NCI-H226 (cell line): ENCODE measurements around the gene MCU.
A peak's percentile ranks its signal among the peaks of the same experiment; 100 is the strongest.
"Not testable (repeated sequence)": the region's sequence is repeated elsewhere in the genome, so short reads cannot be mapped to it uniquely, and the experiment has no call there.

Source experiments
- DNase-seq: peaks from one replicate; pipeline ENCODE4 v3.0.0-alpha.2; 2015

Gene MCU

GRCh38 chr10:72687035-72687434 lies 4.9 kb upstream of the MCU start:
- no peak for DNase-seq

- peak; percentile 92 for DNase-seq
Observed at GRCh38 chr10:72688208-72688651, 3.7 kb upstream of the MCU start.

- DNase-seq, result no peak
Observed at GRCh38 chr10:72689660-72690059, 2.3 kb upstream of the MCU start.

DNA sequence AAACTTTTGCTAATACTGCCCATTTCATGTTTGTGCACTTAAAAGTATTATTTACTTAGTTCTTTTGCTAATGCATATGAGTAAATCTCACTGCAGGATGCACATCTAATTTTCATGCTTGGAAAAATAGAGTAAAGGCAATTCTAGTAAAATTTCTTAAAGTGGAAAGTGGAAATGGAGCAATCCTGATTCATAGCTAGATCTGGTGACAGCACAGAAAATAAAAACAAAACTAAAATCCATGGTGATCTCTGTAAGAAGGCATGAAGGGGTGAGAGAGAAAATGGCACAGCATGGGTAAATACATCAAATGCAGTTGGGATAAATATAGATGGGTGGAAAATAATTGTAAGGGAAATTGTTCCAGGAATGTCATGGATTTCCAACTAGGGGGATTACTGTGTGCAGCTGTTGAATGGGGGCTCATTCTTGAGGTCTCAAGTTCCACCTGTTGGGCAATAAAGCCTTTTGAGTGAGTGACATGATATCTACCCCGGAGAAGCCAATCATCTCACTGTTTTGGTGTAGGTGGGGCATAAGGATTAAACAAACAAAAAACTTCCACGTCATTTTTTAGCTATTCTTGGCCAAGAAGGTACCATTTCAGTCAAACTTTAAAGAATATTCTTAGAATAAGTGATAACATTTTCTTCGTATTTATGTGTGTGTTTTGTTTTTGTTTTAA lies 1.7 kb upstream of the MCU start:
- peak; percentile 36 for DNase-seq

- DNase-seq, result no peak
Observed at GRCh38 chr10:72691470-72691862, 477 bp upstream of the MCU start.

DNA sequence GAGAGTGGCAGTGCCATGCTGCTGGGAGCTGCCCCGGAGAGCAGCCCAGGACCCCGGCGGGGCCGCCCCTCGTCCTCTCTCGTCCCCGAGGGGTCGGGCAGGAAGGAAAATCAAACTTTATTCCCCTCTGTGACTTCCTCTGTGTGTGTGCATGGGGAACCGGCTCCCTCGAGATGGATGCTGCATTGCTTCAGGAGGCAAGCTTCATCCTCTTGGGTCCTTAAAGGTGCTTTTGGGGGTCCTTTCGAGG lies 726 bp downstream of the MCU start:
- DNase-seq, result no peak

- no peak for DNase-seq
Observed at GRCh38 chr10:72692994-72693781, 1.2 kb downstream of the MCU start.

GRCh38 chr10:72694476-72695369 lies 2.8 kb downstream of the MCU start:
- DNase-seq, result peak; percentile 22

DNA sequence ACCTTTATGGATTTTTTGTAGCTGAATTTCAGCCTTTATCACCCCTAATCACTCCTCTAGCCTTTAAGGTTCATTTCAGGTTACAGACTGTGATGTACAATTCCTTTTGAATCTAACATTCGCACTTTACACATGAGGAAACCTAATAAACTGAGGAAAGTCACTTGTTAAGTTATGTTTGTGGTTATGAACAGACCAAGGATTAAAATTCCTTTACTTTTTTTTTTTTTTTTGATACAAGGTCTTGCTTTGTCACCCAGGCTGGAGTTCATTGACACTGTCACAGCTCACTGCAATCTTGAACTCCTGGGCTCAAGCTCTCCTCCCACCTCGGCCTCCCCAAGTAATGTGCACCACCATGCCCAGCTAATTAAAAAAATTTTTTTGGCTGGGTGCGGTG lies 3.6 kb downstream of the MCU start:
- DNase-seq, result no peak

DNA sequence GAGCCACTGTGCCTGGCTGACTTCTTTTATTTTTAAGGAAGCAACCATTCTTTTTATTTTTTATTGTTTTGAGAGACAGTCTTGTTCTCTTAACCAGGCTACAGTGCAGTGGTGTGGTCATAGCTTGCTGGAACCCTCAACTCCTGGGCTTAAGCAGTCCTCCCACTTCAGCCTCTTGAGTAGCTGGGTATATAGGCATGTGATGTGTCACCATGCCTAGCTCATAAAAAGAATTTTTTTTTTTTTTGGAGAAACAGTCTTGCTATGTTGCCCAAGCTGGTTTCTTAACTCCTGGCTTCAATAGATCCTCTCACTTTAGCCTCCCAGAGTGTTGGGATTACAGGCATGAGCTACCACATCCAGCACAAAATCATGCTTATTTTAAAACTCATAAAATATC lies 5.8 kb downstream of the MCU start:
- DNase-seq, result peak; percentile 75

GRCh38 chr10:72702465-72702864 lies 10.5 kb downstream of the MCU start:
- DNase-seq, result not testable (repeated sequence)

GRCh38 chr10:72702868-72703581 lies 11.1 kb downstream of the MCU start:
- peak; percentile 44 for DNase-seq

DNA sequence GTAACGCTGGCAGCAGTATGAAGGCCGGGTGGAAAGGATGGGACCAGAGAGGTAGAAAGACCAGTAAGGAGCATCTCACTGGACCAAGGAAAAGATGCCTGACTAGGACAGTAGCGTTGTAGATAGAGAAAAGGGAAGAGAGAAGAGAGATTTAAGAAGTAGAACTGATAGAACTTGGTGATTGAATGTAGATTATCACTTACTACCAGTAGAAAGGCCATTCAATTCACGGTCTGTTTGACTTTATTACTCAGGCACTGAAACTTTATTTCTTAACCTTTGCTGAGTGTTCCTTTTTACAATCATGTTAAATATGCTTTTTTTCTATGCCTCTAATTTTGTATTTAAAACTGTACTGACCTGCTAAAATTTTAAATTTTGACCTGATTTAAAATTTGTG lies 12.2 kb downstream of the MCU start:
- DNase-seq, result no peak

DNA sequence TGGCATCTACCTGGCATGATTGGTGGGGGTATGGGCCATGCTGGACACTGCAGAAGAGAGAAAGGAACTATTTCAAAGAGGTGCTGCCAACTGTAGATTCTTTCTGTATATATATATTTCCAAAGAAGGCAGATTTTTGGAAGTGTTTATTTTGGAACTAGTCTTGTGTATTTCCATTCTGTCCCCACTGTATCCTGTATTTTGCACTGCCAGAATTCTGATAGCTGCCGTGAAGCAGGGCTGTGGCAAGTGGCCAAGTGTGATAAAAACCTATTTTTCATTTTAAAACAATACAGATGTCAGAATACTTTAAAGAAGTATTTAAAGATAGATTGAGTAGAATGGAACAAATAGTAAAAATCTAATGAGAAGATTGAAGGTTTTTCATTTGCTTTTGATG lies 17.1 kb downstream of the MCU start:
- no peak for DNase-seq

GRCh38 chr10:72712136-72712535 lies 20.2 kb downstream of the MCU start:
- DNase-seq, result no peak

DNA sequence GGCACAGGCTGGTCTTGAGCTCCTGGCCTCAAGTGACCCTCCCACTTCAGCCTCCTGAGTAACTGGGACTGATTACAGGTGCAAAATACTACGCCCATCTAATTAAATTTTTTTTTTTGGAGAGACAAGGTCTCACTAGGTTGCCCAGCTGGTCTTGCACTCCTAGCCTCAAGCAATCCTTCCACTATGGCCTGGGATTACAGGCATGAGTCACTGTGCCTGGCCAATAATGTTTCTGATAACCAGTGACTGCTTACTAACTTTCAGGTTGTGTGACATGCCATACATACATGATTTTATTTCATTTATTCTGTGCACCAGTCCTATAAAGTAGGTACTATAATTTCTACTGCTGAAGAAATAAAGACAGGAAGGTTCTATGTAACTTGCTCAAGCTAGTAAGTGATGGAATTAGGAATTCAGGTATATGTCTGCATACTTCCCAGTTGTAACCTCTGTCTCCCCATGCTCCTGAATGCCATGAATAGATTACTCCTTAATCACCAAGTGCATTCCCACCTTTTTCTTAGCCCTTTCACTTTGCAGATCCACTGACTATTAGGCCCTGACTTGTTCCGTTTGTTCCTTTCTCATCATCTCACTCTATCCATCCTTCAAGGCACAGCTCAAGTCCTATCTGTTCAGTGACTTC lies 28.1 kb downstream of the MCU start:
- peak; percentile 20 for DNase-seq

DNA sequence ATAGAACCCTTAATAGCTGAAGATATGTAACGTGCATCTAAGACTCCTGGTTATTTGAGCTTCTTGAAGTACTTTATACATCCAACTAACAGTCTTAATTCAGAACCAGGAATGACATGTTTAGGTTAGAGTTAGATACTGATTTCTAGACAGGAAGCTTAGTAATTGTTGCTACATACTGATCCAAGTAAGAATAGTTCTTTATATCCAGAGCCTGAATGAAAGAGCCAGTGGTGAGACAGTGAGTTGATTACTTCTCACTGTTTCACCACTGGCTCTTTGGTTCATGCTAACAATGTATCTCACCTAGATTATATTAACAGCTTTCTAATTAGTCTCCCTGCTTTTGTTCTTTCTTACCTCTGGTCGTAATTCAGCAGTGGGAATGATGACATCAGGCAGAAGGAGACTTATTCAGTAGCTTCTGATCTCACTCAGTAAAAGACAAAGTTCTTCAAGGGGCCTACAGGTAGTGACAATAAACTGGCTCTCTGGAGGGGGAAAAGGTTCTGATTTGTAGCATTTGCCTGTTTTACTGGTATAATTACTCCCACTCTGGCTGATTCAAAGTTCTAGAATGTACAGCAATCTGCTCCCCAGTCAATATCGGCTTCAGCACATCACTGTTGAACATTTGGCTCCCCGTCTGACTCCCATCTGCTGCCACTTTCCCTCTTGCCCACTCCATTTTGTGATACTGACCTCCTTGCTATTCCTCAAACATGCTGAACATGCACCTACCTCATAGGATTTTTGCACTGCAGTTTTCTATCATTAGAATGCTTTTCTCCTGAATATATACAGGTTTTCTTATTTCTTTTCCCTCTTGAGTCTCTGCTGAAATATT lies 29.1 kb downstream of the MCU start:
- no peak for DNase-seq

GRCh38 chr10:72727130-72727529 lies 35.2 kb downstream of the MCU start:
- no peak for DNase-seq

DNA sequence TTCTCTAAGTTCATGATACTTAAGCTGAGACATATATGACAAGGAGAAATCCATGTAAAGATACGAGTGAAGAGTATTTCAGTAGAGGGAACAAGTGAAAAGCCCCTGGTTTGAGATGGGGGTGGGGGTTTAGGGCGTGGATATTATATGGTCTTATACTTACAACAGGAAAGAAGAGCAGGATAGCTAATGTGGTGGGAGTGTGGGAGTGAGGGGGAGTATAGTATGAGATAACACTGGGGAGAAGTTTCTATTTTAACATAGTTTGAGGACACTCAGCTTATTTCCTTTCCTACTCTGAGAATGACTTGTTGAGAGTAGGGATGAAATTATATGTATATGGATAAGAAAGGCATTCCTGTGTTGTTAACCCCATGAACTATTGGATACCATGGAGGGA lies 36.5 kb downstream of the MCU start:
- DNase-seq, result no peak

- DNase-seq, result peak; percentile 43
Observed at GRCh38 chr10:72729528-72729927, 37.6 kb downstream of the MCU start.

- no peak for DNase-seq
Observed at GRCh38 chr10:72730479-72730878, 38.5 kb downstream of the MCU start.
